H1 (cell line): Measurements from ENCODE around the gene RING1. TPM values are rescaled to one million over a fixed set of nuclear protein-coding genes. Genes with fewer than 3 reads are reported as not detected.

Experiments
- BACH1 ChIP-seq: IDR thresholded peaks from 2 replicates; pipeline ENCODE4 v1.6.1; 2012; ENCODE audit warnings: low read length, improper control_type of control experiment
- CHD7 ChIP-seq: fragments of 300-600 bp; sonication (generic); IDR thresholded peaks from 2 replicates; pipeline ENCODE4 v1.7.1; 2012; ENCODE audit warnings: low read length, moderate library complexity, mild to moderate bottlenecking, inconsistent platforms; ENCODE audit not compliant: insufficient replicate concordance
- HDAC2 ChIP-seq, 2 experiments: fragments of 300-600 bp in 1 of 2; sonication (generic) in 1 of 2; IDR thresholded peaks; 2 replicates each; pipeline ENCODE4 v1.6.1; 2011 to 2012; ENCODE audit warnings: low read depth in 2 of 2, low read length in 2 of 2, mild to moderate bottlenecking in 2 of 2, moderate library complexity in 2 of 2, borderline replicate concordance in 1 of 2, inconsistent platforms in 1 of 2
- polyA plus RNA-seq, 7 experiments: library from polyadenylated mRNA; depleted of rRNA in 3 of 7; stranded (reverse) in 5 of 7; unstranded in 2 of 7; fragments of >200 nt in 5 of 7; fragments of 200-250 nt in 2 of 7; gene quantifications; 1 replicate in 5 of 7; 2 replicates in 1 of 7; 4 replicates in 1 of 7; pipeline versions ENCODE4 v1.2.1 to v1.2.3, GENCODE V29; 2011 to 2013; ENCODE audit warnings: missing spikeins in 2 of 7, mixed read lengths in 2 of 7
- total RNA-seq: library from RNA; stranded (reverse); fragmentation: NEBNext Ultra II Directional; extraction: Animal tissue kit (Norgen Biotek cat#: 25700); gene quantifications from 2 replicates; pipeline ENCODE4 v1.2.1, GENCODE V29; 2021

RING1 gene
- total and polyA plus RNA-seq, 2 of the 8 experiments (the other 6 are each of a cell fraction or from before 2014, with no cell fraction given): 16.4 to 26.0 TPM

- no peak for TF ChIP-seq CHD7
- no peak for TF ChIP-seq BACH1
- TF ChIP-seq HDAC2 (IDR thresholded peaks at IDR 0.05; ENCODE audit: borderline replicate concordance in 1 of 2, low read depth in 2 of 2, low read length in 2 of 2): no peak
These were observed 26.9 kb downstream of the RING1 start (continued) for GRCh38 chr6:33235221-33235634.
